Measurements from ENCODE around the gene HSD11B2. TPM values are rescaled to one million over a fixed set of nuclear protein-coding genes. Genes with fewer than 3 reads are reported as not detected.

Gene HSD11B2
- total and polyA plus RNA-seq, 9 donors, result 3.7 to 14.5 (median 7.7) TPM

- DNase-seq, result peak; percentile 83
- peak overlapping the region; percentile 91 for H3K27ac ChIP-seq (ENCODE audit: low read length)
- H3K27me3 ChIP-seq (ENCODE audit: control insufficient read depth, insufficient read depth, low read length), result no peaks in the 10 kb centered on the region
- peaks cover 75% of the 10 kb centered on the region for H3K4me1 ChIP-seq (ENCODE audit: control insufficient read depth, insufficient read depth, low read length)
- H3K9me3 ChIP-seq (replicated peaks; ENCODE audit: control insufficient read depth, low read depth, low read length), result no peaks in the 10 kb centered on the region
- no peak overlapping the region for H3K4me3 ChIP-seq (ENCODE audit: low read length)
- 33% methylated on average over 3 of the region's 5 CpGs for WGBS (ENCODE audit: insufficient coverage)
- peaks cover 3% of the 10 kb centered on the region for H3K36me3 ChIP-seq (ENCODE audit: control insufficient read depth, insufficient read depth, low read length)
Measured at GRCh38 chr16:67460168-67460567, 29.2 kb downstream of the HSD11B2 start.

GRCh38 chr16:67460961-67461360, 30.0 kb downstream of the HSD11B2 start:
- Histone ChIP-seq H3K4me3 (ENCODE audit: low read length) (no peak overlapping the region), H3K27me3 (ENCODE audit: control insufficient read depth, insufficient read depth, low read length) (no peaks in the 10 kb centered on the region), H3K27ac (ENCODE audit: low read length) (no peak overlapping the region), H3K9me3 (replicated peaks; ENCODE audit: control insufficient read depth, low read depth, low read length) (no peaks in the 10 kb centered on the region), H3K36me3 (ENCODE audit: control insufficient read depth, insufficient read depth, low read length) (peaks cover 3% of the 10 kb centered on the region), H3K4me1 (ENCODE audit: control insufficient read depth, insufficient read depth, low read length) (peaks cover 78% of the 10 kb centered on the region)
- DNase-seq, result no peak
- WGBS (ENCODE audit: insufficient coverage), result 100% methylated on average over 1 of the region's 2 CpGs

- no peak for DNase-seq
- Histone ChIP-seq H3K27me3 (ENCODE audit: control insufficient read depth, insufficient read depth, low read length) (no peaks in the 10 kb centered on the region), H3K4me3 (ENCODE audit: low read length) (no peak overlapping the region), H3K27ac (ENCODE audit: low read length) (no peak overlapping the region), H3K36me3 (ENCODE audit: control insufficient read depth, insufficient read depth, low read length) (peaks cover 3% of the 10 kb centered on the region), H3K9me3 (replicated peaks; ENCODE audit: control insufficient read depth, low read depth, low read length) (no peaks in the 10 kb centered on the region), H3K4me1 (ENCODE audit: control insufficient read depth, insufficient read depth, low read length) (peaks cover 71% of the 10 kb centered on the region)
- 92% methylated on average over 4 of the region's 8 CpGs for WGBS (ENCODE audit: insufficient coverage)
Measured at GRCh38 chr16:67461600-67462278, 30.8 kb downstream of the HSD11B2 start.

GRCh38 chr16:67462279-67462655, 31.3 kb downstream of the HSD11B2 start:
- DNase-seq, result no peak
- Histone ChIP-seq H3K4me3 (ENCODE audit: low read length) (no peak overlapping the region), H3K36me3 (ENCODE audit: control insufficient read depth, insufficient read depth, low read length) (peaks cover 3% of the 10 kb centered on the region), H3K4me1 (ENCODE audit: control insufficient read depth, insufficient read depth, low read length) (peaks cover 65% of the 10 kb centered on the region), H3K9me3 (replicated peaks; ENCODE audit: control insufficient read depth, low read depth, low read length) (no peaks in the 10 kb centered on the region), H3K27ac (ENCODE audit: low read length) (no peak overlapping the region), H3K27me3 (ENCODE audit: control insufficient read depth, insufficient read depth, low read length) (no peaks in the 10 kb centered on the region)
- 94% methylated on average over 3 of the region's 5 CpGs for WGBS (ENCODE audit: insufficient coverage)

GRCh38 chr16:67463059-67463458, 32.1 kb downstream of the HSD11B2 start:
- H3K4me3 ChIP-seq (ENCODE audit: low read length), result no peak overlapping the region
- WGBS (ENCODE audit: insufficient coverage), result 68% methylated on average over 5 of the region's 5 CpGs
- peaks cover 64% of the 10 kb centered on the region for H3K4me1 ChIP-seq (ENCODE audit: control insufficient read depth, insufficient read depth, low read length)
- H3K36me3 ChIP-seq (ENCODE audit: control insufficient read depth, insufficient read depth, low read length), result peaks cover 3% of the 10 kb centered on the region
- DNase-seq, result no peak
- H3K27me3 ChIP-seq (ENCODE audit: control insufficient read depth, insufficient read depth, low read length), result no peaks in the 10 kb centered on the region
- no peaks in the 10 kb centered on the region for H3K9me3 ChIP-seq (replicated peaks; ENCODE audit: control insufficient read depth, low read depth, low read length)
- H3K27ac ChIP-seq (ENCODE audit: low read length), result no peak overlapping the region

- Histone ChIP-seq H3K9me3 (replicated peaks; ENCODE audit: control insufficient read depth, low read depth, low read length) (no peaks in the 10 kb centered on the region), H3K36me3 (ENCODE audit: control insufficient read depth, insufficient read depth, low read length) (peaks cover 3% of the 10 kb centered on the region), H3K27ac (ENCODE audit: low read length) (no peak overlapping the region), H3K27me3 (ENCODE audit: control insufficient read depth, insufficient read depth, low read length) (no peaks in the 10 kb centered on the region), H3K4me1 (ENCODE audit: control insufficient read depth, insufficient read depth, low read length) (peaks cover 61% of the 10 kb centered on the region), H3K4me3 (ENCODE audit: low read length) (no peak overlapping the region)
- no peak for DNase-seq
- 89% methylated on average over 3 of the region's 4 CpGs for WGBS (ENCODE audit: insufficient coverage)
Measured at GRCh38 chr16:67463691-67464090, 32.8 kb downstream of the HSD11B2 start.

GRCh38 chr16:67464565-67464964, 33.6 kb downstream of the HSD11B2 start:
- Histone ChIP-seq H3K27ac (ENCODE audit: low read length) (no peak overlapping the region), H3K4me3 (ENCODE audit: low read length) (no peak overlapping the region), H3K27me3 (ENCODE audit: control insufficient read depth, insufficient read depth, low read length) (no peaks in the 10 kb centered on the region), H3K4me1 (ENCODE audit: control insufficient read depth, insufficient read depth, low read length) (peaks cover 61% of the 10 kb centered on the region), H3K9me3 (replicated peaks; ENCODE audit: control insufficient read depth, low read depth, low read length) (no peaks in the 10 kb centered on the region), H3K36me3 (ENCODE audit: control insufficient read depth, insufficient read depth, low read length) (peaks cover 3% of the 10 kb centered on the region)
- WGBS (ENCODE audit: insufficient coverage), result 79% methylated on average over 2 of the region's 2 CpGs
- no peak for DNase-seq

GRCh38 chr16:67466581-67466980, 35.7 kb downstream of the HSD11B2 start:
- H3K4me3 ChIP-seq (ENCODE audit: low read length), result no peak overlapping the region
- H3K36me3 ChIP-seq (ENCODE audit: control insufficient read depth, insufficient read depth, low read length), result no peaks in the 10 kb centered on the region
- peaks cover 57% of the 10 kb centered on the region for H3K4me1 ChIP-seq (ENCODE audit: control insufficient read depth, insufficient read depth, low read length)
- H3K27me3 ChIP-seq (ENCODE audit: control insufficient read depth, insufficient read depth, low read length), result no peaks in the 10 kb centered on the region
- 83% methylated on average over 5 of the region's 6 CpGs for WGBS (ENCODE audit: insufficient coverage)
- no peak for DNase-seq
- H3K27ac ChIP-seq (ENCODE audit: low read length), result no peak overlapping the region
- no peaks in the 10 kb centered on the region for H3K9me3 ChIP-seq (replicated peaks; ENCODE audit: control insufficient read depth, low read depth, low read length)

- Histone ChIP-seq H3K27me3 (ENCODE audit: control insufficient read depth, insufficient read depth, low read length) (no peaks in the 10 kb centered on the region), H3K4me1 (ENCODE audit: control insufficient read depth, insufficient read depth, low read length) (peaks cover 50% of the 10 kb centered on the region), H3K9me3 (replicated peaks; ENCODE audit: control insufficient read depth, low read depth, low read length) (no peaks in the 10 kb centered on the region), H3K36me3 (ENCODE audit: control insufficient read depth, insufficient read depth, low read length) (no peaks in the 10 kb centered on the region), H3K4me3 (ENCODE audit: low read length) (no peak overlapping the region), H3K27ac (ENCODE audit: low read length) (no peak overlapping the region)
- DNase-seq, result no peak
- 88% methylated on average over 5 of the region's 5 CpGs for WGBS (ENCODE audit: insufficient coverage)
Measured at GRCh38 chr16:67468731-67469130, 37.8 kb downstream of the HSD11B2 start.

GRCh38 chr16:67470359-67470758, 39.4 kb downstream of the HSD11B2 start:
- WGBS (ENCODE audit: insufficient coverage), result 49% methylated on average over 7 of the region's 7 CpGs
- Histone ChIP-seq H3K9me3 (replicated peaks; ENCODE audit: control insufficient read depth, low read depth, low read length) (no peaks in the 10 kb centered on the region), H3K27me3 (ENCODE audit: control insufficient read depth, insufficient read depth, low read length) (no peaks in the 10 kb centered on the region), H3K4me3 (ENCODE audit: low read length) (no peak overlapping the region), H3K4me1 (ENCODE audit: control insufficient read depth, insufficient read depth, low read length) (peaks cover 46% of the 10 kb centered on the region), H3K27ac (ENCODE audit: low read length) (peak overlapping the region; percentile 15), H3K36me3 (ENCODE audit: control insufficient read depth, insufficient read depth, low read length) (no peaks in the 10 kb centered on the region)
- DNase-seq, result peak; percentile 93

Measured in muscle of leg (tissue), 11 donors.